Measurements from ENCODE around the gene GABRG3.

GRCh38 chr15:27459836-27460235, 488.9 kb downstream of the GABRG3 start:
- no peak for TF ChIP-seq CTCF (IDR thresholded peaks at IDR 0.05)
- TF ChIP-seq EP300 (IDR thresholded peaks at IDR 0.05): no peak
